HG03108 (cell line): ENCODE data around the gene MTO1.
"Not testable (repeated sequence)": the region's sequence is repeated elsewhere in the genome, so short reads cannot be mapped to it uniquely, and the experiment has no call there.

ENCODE experiments used
- ATAC-seq: cut with Tn5 transposase; IDR thresholded peaks from one replicate; pipeline ENCODE4 v1.9.1; 2021; ENCODE audit warnings: moderate library complexity; ENCODE audit not compliant: unreplicated experiment

The MTO1 gene

DNA sequence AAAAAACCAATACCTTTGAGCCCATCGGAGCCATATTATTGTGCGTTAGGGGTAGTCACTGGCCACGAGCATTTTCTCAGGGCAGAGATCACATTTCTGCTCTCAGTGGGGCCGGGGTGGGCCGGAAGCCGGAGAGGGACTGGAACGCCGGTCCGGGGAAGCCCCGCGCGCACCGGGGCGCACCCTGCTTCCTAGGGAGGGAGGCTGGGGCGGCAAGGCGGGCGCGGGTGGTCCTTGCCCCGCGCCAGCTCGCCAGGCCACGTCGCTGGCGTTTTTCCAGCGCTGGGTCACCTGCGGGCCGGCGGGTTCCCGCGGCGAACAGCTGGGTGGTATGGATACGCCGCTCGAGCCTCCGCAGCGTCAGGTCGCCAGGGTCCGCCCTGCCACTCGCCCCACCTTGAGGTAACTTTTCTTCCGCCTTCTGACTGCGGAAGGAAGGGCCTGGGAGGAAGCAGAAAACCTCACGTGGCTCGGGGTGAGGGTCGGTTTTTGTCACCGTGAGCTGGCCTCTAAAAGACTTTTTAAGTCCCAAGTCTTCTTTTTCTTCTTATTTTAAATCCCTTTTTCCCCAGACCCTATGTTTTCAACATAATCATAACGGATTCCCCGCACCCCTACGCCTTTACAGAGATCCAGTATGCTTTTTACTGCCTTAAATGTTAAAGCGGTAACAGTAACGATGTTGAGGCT lies 62.0 kb downstream of the MTO1 start:
- peak; percentile 50 for ATAC-seq

DNA sequence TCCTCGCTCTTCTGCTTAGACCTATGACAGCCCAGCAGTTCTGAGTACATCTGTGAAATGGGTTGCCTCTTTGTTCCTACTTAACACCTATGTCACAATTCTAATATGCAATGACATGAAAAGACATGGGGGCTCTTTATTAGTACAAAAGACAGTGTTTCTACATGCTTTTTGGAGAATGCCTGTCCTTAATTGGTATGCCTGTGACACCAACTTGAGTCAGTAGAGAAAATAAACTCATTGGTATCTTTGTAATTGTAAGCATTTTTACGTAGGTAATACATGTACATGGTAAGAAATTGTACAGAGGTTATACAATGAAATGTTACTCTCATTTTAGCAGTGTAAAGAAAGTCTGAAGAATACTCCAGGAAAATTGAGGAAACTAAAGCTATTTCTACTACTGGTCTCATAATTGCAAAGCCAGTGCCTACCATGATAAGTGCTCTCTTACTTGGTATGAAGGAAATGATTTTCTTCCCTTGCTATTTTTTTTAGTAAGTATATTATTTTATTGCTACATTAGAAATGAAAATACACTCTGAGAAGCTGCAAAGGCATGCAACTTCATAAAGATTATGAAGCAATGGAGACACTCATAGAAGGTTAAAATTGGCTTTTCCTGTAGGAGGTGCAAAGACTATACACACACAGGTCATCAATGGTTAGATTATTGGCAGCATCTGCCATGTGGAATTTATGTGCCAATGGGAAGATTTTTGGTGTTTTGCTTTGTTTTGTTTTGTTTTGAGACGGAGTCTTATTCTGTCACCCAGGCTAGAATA lies 64.2 kb downstream of the MTO1 start:
- ATAC-seq, result no peak

DNA sequence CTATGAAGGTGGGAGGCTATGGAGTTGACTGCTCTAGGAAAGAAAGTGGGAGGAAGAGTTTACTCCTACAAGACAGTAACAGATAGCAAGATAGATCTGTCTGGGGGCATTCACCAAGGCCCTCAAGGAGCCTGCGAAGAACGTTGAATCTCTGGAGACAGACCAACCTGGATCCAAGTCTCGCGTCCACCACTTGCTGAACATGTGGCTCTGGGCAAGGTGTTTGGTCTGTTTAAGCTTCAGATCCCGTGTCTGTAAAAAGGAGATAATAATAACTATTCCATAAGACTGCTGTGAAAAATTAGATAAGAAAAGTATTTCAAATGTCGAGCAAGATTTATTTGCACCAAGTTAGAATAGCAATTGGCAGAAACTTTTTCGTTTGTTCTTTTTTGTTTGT lies 67.4 kb downstream of the MTO1 start:
- no peak for ATAC-seq

DNA sequence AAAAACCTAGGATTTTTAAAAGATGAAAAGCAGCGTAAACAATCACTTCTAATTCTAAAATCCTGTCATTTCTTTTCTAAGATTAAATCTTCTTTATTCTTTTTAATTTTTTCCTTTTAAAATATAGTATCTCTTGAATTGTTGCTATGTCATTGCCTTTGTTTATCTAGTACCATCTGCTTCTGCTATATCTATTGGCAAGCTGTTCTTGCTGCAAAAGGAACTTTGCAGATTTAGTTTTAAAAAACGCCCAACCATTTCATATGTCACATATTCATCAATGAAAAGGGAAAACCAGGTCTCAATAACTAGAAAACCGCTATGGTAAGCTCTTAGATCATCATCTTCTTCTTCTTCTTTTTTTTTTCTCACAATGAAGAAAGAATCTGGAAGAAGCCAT lies 70.8 kb downstream of the MTO1 start:
- ATAC-seq, result no peak

DNA sequence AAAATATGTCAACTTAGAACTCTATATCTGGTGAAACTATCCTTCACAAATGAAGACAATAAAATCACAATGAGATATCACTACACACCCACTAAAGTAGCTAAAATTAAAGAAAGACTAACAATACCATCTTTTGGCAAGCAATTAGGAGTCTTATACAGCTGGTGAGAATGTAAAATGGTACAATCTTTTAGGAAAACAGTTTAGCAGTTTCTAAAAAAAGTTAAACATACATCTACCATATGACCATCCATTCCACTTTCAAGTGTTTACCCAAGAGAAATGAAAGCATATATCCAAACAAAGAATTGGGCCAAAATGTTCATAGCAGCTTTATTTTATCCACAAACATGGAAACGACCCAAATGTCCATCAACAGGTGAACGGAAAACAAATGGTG lies 73.1 kb downstream of the MTO1 start:
- ATAC-seq, result no peak

DNA sequence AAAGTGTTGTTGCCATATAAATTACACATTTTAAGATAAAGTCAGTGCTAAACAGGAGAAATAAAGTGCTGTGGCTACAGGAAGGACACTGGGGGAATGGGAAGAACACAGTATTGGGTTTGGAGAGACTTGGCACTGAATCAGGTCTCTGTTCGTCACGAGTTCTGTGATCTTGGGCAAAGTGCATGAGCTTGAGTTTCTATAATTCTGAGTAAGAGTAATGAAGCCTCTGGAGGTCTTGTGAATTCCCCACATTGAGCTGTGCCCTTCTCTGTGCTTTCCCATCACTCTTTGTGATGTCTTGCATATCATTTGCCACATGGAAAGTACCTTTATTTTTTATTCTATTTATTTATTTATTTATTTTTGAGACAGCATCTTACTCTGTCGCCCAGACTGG lies 76.1 kb downstream of the MTO1 start:
- ATAC-seq, result no peak

DNA sequence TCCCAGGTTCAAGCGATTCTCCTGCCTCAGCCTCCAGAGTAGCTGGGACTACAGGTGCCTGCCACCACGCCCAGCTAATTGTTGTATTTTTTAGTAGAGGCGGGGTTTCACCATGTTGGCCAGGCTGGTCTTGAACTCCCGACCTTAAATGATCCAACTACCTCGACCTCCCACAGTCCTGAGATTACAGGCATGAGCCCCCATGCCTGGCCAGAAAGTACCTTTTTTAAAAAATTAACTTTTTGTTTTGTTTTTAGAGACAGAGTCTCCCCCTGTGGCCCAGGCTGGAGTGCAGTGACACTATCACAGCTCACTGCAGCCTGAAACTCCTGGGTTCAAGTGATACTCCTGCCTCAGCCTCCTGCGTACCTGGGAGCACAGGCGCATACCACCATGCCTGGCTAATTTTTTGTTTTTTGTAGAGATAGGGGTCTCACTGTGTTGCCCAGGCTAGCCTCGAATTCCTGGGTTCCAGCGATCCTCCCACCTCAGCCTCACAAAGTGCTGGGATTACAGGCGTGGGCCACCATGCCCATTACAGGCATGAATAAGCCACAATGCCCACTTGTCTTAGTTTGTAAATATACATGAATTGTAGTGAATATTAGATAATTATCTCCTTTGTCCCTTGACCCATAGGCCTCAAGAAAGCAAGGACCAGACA lies 76.7 kb downstream of the MTO1 start:
- no peak for ATAC-seq

DNA sequence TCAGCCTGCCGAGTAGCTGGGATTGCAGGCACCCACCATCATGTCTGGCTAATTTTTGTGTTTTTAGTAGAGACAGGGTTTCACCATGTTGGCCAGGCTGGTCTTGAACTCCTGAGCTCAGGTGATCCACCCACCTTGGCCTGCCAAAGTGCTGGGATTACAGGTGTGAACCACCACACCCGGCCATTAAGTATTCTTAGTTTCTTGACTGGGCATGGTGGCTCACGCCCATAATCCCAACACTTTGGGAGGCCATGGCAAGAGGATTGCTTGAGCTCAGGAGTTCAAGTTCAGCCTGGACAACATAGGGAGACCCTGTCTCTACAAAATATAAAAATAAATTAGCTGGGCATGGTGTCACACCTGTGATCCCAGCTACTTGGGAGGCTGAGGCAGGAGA lies 80.9 kb downstream of the MTO1 start:
- not testable (repeated sequence) for ATAC-seq

DNA sequence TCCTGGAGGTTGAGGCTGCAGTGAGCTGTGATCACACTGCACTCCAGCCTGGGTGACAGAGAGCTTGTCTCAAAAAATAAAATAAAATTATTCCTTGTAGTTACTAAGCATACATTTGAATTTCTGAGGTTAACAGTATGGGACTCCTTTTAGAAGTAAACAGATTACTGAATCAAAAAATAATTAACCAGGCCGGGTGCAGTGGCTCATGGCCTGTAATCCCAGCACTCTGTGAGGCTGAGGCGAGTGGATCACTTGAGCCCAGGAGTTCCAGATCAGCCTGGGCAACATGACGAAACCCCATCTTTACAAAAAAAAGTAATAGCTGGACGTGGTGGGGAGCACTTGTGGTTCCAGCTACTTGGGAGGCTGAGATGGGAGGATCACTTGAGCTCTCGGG lies 81.4 kb downstream of the MTO1 start:
- no peak for ATAC-seq

DNA sequence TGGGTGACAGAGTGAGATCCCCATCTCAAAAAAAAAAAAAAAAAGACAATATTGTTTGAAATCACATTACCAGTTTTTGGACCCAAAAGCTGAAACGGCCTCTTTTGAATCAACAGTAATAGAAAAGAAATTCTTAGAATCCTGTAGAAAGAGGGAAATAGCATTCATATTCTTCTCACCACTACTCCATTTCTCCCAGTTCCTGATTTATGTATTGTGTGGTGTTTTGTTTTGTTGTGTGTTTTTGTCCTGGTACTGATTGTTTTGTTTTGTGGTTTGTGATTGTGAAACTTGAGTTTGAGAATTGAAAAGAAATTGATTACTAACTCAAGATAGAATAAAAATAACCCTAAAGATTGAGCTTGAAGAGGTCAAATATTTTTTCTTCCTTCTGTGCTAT lies 85.5 kb downstream of the MTO1 start:
- no peak for ATAC-seq

DNA sequence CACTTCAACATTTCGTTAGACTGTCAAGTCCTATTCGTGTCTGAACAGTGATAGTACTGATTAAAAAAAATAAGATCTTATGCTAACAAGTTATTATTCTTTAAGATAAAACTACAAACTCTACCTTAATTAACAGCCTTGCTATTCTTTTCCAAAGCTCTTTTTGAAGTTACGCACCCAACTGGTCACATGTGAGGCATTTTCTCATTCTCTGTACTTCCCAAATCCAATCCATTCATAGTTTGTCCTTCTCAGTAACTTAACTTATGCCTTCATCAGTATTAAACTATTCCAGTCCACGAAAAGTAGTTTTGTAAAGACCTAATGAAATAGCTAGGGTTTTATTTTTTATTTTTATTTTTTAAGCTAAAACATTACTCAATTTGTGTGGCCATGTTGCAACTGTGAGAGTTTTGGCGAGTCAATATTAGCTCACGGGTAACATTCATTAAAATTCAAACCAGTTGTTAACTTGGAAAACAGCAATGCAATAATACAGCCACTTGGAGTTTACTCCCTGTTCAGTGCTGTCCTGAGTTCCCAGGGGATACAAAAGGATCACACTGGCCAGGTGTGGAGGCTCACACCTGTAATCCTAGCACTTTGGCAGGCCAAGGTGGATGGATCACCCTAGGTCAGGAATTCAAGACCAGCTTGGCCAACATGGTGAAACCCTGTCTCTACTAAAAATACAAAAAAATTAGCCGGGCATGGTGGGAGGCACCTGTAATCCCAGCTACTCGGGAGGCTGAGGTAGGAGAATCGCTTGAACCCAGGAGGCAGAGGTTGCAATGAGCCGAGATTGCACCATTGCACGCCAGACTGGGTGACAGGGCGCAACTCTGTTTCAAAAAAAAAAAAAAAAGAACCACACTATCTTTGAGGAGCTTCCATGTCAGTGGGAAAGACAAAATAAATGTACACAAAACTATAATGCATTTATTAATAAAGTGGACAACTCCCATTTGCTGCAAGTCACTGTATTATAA lies 87.2 kb downstream of the MTO1 start:
- ATAC-seq, result no peak

DNA sequence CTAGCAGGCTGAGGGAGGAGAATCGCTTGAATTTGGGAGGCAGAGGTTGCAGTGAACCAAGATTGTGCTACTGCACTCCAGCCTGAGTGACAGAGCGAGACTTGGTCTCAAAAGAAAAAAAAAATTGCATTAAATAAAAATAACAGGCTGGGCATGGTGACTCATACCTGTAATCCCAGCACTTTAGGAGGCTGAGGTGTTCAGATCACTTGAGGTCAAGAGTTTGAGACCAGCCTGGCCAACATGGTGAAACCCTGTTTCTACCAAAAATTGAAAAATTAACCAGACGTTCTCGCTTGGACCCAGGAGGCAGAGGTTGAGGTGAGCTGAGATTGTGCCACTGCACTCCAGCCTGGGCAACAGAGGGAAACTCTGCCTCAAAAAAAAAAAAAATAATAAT lies 89.6 kb downstream of the MTO1 start:
- ATAC-seq, result not testable (repeated sequence)

DNA sequence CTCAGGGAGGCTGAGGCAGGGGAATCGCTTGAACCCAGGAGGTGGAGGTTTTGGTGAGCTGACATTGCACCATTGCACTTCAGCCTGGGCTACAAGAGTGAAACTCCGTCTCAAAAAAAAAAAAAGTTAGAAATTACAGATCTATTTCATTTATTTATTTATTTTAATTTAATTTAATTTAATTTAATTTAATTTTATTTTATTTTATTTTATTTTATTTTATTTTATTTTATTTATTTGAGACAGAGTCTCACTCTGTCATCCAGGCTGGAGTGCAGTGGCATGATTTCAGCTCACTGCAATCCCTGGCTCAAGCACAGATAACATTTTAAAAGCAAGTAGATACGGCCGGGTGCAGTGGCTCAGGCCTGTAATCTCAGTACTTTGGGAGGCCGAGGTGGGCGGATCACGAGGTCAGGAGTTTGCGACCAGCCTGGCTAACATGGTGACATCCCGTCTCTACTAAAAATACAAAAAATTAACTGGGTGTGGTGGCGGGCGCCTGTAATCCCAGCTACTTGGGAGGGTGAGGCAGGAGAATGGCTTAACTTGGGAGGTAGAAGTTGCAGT lies 93.9 kb downstream of the MTO1 start:
- ATAC-seq, result not testable (repeated sequence)

DNA sequence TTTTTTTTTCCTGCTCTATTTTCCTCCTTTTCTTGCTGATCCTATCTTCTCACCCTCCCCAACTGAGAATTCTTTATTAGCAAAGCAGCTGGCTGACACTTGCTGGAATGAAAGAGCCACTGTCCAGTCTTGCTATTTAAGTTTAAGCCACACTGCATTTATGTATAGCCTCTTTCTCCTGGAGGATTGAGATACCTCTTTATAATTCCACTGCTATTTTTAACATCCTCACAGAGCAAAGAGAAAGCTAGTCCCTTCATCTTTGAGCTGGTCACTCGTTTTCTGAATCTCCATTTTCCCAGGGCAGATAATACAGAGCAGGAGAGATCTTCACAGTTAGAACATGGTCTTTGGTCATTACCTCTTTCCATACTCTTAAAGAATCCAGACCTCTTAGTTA lies 95.3 kb downstream of the MTO1 start:
- ATAC-seq, result no peak
